Peyer's patch (tissue), 4 donors: Measurements from ENCODE around the gene SPG11. TPM values are rescaled to one million over a fixed set of nuclear protein-coding genes. Genes with fewer than 3 reads are reported as not detected.

Experiments used
- DNase-seq, 3 donors: peaks; one replicate each; pipeline ENCODE4 v3.0.0-alpha.2; 2017 to 2019
- H3K27ac ChIP-seq, 4 donors: fragments of 200-600 bp; sonication (generic); one replicate each; pipeline ENCODE4 v1.5.1; 2016 to 2019
- H3K27me3 ChIP-seq, 2 donors: fragments of 200-600 bp; sonication (generic); one replicate each; pipeline ENCODE4 v1.5.1; 2019
- H3K36me3 ChIP-seq, 3 donors: fragments of 200-600 bp; sonication (generic); one replicate each; pipeline ENCODE4 v1.5.1; 2016 to 2019
- H3K4me1 ChIP-seq, 4 donors: fragments of 200-600 bp; sonication (generic); one replicate each; pipeline ENCODE4 v1.5.1; 2016 to 2019
- H3K4me3 ChIP-seq, 4 donors: fragments of 200-600 bp; sonication (generic); 1 replicate in 3 of 4; 2 replicates in 1 of 4; pipeline ENCODE4 v1.5.1; 2016 to 2019; ENCODE audit warnings: mild to moderate bottlenecking in 1 of 4
- H3K9me3 ChIP-seq, 4 donors: fragments of 200-600 bp; sonication (generic); one replicate each; pipeline ENCODE4 v1.5.1; 2016 to 2019; ENCODE audit warnings: mild to moderate bottlenecking in 1 of 4
- POLR2A ChIP-seq, 2 donors: fragments of 450-650 bp; IDR thresholded peaks; one replicate each; pipeline ENCODE4 v1.5.1; 2017; ENCODE audit warnings: antibody characterized with exemption in 2 of 2, mild to moderate bottlenecking in 2 of 2, moderate library complexity in 2 of 2
- total RNA-seq, 4 donors: library from RNA; depleted of rRNA; stranded (reverse); fragments of >200 nt; gene quantifications; one replicate each; pipeline ENCODE4 v1.1.0, GENCODE V29; 2016
- TF ChIP-seq, protein P1 (sequence below), 6 experiments: fragments of 450-650 bp in 4 of 6; fragments of 200-600 bp in 2 of 6; sonication (generic) in 1 of 6; IDR thresholded peaks; one replicate each; pipeline ENCODE4 v1.5.1; 2017 to 2019; ENCODE audit warnings: antibody characterized with exemption in 6 of 6, mild to moderate bottlenecking in 3 of 6, moderate library complexity in 1 of 6

The SPG11 gene
- total RNA-seq, 4 donors from 2014 or later, result 125 to 215 (median 167) TPM

DNA sequence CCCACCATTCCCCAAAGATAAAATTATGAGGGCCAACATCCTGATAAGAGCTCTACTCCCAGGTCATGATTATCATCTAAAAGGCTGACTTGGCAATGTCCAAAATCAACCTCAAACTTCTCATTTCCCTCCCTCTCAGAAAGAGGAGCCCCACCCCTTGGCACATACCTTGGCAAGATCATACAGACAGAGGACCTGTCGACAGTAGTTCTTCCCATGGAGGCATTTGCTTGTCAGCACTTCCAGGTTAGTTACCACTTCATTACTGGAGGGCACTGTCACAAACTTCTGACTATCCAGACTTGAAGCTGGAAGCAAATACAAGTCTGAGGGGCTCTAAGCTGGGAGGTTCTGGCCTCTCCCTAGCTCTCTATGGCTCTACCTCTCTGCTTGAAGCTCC is 88.7 kb downstream of the SPG11 start:
- no peak for DNase-seq
- Histone ChIP-seq H3K36me3 (peaks cover 0 to 68% (median 0%) of the 10 kb centered on the region in 3 donors), H3K27ac (no peak overlapping the region), H3K4me3 (no peak overlapping the region), H3K9me3 (no peaks in the 10 kb centered on the region), H3K4me1 (peaks cover 0 to 9% (median 0%) of the 10 kb centered on the region in 4 donors), H3K27me3 (no peaks in the 10 kb centered on the region)
- TF ChIP-seq POLR2A (IDR thresholded peaks at IDR 0.05), result no peak
- TF ChIP-seq, protein P1, sequence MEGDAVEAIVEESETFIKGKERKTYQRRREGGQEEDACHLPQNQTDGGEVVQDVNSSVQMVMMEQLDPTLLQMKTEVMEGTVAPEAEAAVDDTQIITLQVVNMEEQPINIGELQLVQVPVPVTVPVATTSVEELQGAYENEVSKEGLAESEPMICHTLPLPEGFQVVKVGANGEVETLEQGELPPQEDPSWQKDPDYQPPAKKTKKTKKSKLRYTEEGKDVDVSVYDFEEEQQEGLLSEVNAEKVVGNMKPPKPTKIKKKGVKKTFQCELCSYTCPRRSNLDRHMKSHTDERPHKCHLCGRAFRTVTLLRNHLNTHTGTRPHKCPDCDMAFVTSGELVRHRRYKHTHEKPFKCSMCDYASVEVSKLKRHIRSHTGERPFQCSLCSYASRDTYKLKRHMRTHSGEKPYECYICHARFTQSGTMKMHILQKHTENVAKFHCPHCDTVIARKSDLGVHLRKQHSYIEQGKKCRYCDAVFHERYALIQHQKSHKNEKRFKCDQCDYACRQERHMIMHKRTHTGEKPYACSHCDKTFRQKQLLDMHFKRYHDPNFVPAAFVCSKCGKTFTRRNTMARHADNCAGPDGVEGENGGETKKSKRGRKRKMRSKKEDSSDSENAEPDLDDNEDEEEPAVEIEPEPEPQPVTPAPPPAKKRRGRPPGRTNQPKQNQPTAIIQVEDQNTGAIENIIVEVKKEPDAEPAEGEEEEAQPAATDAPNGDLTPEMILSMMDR (IDR thresholded peaks at IDR 0.05), result no peak

DNA sequence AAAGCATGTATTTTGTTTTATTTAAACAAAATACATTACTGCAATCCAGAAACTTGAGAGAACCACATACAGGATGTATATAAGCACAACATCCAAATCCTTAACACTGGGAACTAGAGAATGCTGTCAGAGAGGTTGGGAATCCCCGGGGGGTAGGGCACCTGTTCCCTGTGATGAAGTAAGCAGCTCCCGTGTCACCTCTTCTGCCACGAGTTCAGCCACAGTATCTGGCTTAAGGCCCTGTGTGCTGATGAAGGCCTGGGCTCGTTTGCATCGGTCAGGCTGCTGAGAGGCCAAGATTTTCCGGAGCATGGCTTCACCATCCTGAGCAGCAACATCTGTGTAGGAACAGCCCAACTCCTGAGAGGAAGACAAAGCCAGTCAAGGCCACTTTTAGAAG is 90.1 kb downstream of the SPG11 start:
- H3K36me3 ChIP-seq, result peaks cover 0 to 72% (median 0%) of the 10 kb centered on the region in 3 donors
- no peak for DNase-seq

DNA sequence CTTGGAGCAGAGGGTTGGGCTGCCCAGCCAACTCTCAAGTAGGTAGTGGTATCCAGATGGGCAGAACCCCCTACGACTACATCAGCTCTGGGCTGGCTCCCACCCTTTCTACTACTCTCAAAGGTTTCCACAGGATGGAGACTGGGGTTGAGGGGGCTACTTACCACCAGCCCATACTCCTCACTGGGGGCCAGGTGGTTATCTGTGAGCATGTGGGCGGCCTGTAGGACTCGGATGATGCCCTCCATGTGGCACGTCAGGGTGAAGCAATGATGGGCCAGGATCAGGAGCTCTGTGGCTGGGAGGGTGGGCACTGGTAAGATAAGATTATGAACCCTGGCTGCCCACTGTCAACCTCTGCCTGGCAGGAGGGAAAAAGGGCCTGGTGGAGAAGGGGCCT is 93.1 kb downstream of the SPG11 start:
- no peaks in the 10 kb centered on the region for H3K27me3 ChIP-seq
- no peaks in the 10 kb centered on the region for H3K4me1 ChIP-seq
- H3K27ac ChIP-seq, result no peak overlapping the region
- TF ChIP-seq, protein P1 (IDR thresholded peaks at IDR 0.05), result no peak
- no peak for TF ChIP-seq POLR2A (IDR thresholded peaks at IDR 0.05)
- H3K36me3 ChIP-seq, result peaks cover 0 to 91% (median 0%) of the 10 kb centered on the region in 3 donors
- no peak overlapping the region for H3K4me3 ChIP-seq
- DNase-seq, result no peak
- H3K9me3 ChIP-seq, result no peaks in the 10 kb centered on the region

More for the DNA sequence above, 90.1 kb downstream of the SPG11 start:
- Histone ChIP-seq H3K9me3 (no peaks in the 10 kb centered on the region), H3K27me3 (no peaks in the 10 kb centered on the region), H3K4me1 (peaks cover 0 to 2% (median 0%) of the 10 kb centered on the region in 4 donors), H3K27ac (no peak overlapping the region), H3K4me3 (no peak overlapping the region)
- TF ChIP-seq POLR2A (IDR thresholded peaks at IDR 0.05), result no peak
- TF ChIP-seq, protein P1 (IDR thresholded peaks at IDR 0.05), result no peak

DNA sequence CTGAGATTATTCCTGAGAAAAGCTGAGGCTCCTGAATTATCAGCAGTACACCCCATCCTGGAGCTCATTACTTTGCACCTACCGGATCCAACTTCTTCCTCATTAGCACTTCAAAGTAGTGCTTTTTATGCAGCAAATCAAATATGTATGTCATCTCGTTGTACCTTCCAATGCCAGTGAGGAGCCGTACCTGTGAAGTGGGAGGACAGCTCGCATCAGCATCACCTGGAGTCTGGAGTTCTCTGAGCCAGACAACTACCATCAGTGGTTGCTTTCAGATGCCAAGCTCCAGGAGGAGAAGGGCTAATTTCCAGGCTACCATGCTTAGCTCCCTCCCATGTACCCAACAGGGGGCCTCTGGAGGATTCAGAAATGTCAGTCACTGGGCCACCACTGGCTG is 94.1 kb downstream of the SPG11 start:
- Histone ChIP-seq H3K4me1 (no peaks in the 10 kb centered on the region), H3K27ac (no peak overlapping the region), H3K4me3 (no peak overlapping the region), H3K36me3 (peaks cover 0 to 92% (median 0%) of the 10 kb centered on the region in 3 donors), H3K9me3 (no peaks in the 10 kb centered on the region), H3K27me3 (no peaks in the 10 kb centered on the region)
- no peak for TF ChIP-seq POLR2A (IDR thresholded peaks at IDR 0.05)
- TF ChIP-seq, protein P1 (IDR thresholded peaks at IDR 0.05), result no peak
- peak in 1 of 3 donors; percentile 29 for DNase-seq

DNA sequence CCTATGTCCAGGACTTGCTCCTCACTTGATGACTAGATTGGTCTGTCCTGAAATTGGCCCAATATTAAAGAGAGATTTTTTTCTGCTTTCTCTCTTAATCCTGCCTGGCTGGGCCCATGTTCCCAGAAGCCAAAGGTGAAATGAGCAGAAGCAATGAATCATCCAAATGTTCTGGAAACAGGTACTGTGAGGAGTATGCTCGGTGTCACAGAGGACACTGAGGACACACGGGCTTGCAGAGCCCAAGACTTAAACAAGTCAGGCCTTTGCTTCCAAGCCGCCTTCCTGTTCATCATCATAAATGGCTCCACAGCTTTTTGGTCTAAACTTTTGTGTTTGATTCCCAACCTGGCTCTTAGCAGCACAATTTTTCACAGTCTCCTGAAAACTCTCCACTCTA is 95.1 kb downstream of the SPG11 start:
- Histone ChIP-seq H3K4me1 (no peaks in the 10 kb centered on the region), H3K36me3 (peaks cover 0 to 94% (median 0%) of the 10 kb centered on the region in 3 donors), H3K27me3 (no peaks in the 10 kb centered on the region), H3K4me3 (no peak overlapping the region), H3K27ac (no peak overlapping the region), H3K9me3 (no peaks in the 10 kb centered on the region)
- no peak for DNase-seq
- TF ChIP-seq, protein P1 (IDR thresholded peaks at IDR 0.05), result no peak
- TF ChIP-seq POLR2A (IDR thresholded peaks at IDR 0.05), result no peak

DNA sequence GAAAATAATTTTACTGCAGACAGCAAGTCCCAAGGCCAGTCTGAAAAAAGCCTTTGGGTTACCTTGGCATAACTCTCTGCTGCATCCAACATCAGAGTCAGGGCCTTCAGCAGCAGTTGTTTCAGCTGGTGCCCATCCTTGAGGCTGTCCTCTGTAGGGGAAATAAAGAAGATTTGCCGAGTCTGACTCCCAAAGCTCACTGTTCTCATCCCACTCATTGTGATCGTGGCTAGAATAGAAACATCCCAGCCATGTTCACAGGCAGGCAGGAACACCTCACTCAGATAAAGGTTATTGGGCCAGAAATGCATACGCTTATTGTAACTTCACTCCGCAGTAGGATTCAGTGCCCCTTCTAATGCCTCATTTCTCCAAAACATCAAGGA is 97.3 kb downstream of the SPG11 start:
- Histone ChIP-seq H3K4me3 (no peak overlapping the region), H3K4me1 (no peaks in the 10 kb centered on the region), H3K9me3 (no peaks in the 10 kb centered on the region), H3K27me3 (no peaks in the 10 kb centered on the region), H3K27ac (no peak overlapping the region), H3K36me3 (peaks cover 0 to 100% (median 6%) of the 10 kb centered on the region in 3 donors)
- TF ChIP-seq, protein P1 (IDR thresholded peaks at IDR 0.05), result no peak
- TF ChIP-seq POLR2A (IDR thresholded peaks at IDR 0.05), result no peak
- DNase-seq, result no peak
